ENCODE measurements around the gene BEST4. TPM values are rescaled to one million over a fixed set of nuclear protein-coding genes. Genes with fewer than 3 reads are reported as not detected.
A peak's percentile ranks its signal among the peaks of the same experiment; 100 is the strongest.

BEST4 gene
- total RNA-seq, result under 1 TPM; 0.30 to 0.32 TPM
- polyA plus RNA-seq, result 1 to 10 TPM; 1.1 to 1.8 TPM
- long read RNA-seq, donor 1, partial matches to known transcripts, result 0 of 1 reads
- long read RNA-seq, donor 1, other reads (novel, unspliced or antisense), result 1 of 1 reads
- long read RNA-seq, donor 2, partial matches to known transcripts, result 0 of 1 reads
- long read RNA-seq, donor 2, other reads (novel, unspliced or antisense), result 1 of 1 reads

DNA sequence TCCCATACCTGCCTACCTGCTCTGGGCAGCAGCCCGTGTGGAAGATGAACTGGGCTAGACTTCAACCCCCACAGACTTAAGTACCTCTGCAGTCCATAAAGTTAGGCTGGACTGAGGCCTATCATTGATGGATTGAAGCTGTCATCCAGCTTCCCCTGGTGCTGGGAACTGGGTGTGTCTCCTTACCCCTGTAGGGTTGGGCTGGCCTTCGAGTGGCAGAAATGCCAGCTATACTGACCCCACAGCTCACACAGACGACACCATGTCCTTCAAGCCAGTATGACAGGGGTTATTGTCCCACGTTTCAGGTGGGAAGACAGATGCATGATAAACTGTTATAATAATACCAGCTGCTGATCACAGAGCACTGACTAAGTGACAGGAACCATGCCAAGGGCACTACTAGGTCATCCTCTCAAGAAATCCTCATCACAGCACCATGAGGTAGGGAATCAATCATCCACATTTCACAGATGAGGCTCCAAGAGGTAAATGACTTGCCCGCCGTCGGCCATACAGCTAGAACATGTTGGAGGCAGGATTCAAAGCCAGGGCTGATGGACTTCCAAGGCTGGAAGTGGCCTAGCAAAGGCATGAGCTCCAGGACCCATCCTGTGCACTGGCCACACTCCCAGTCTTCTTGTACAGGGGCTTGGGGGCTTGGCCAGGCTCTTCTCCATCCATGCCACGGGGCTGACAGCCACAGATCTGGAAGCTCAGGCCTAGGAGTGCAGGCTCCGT, at the start of gene BEST4:
TSS of gene BEST4 (minus strand) at position 51 of the 741 bp plus-strand sequence. CDS start 465 bp downstream, outside the sequence.
- WGBS, 2 donors, result 85 to 88% methylated on average over 9 of the region's 9 CpGs
- H3K27ac ChIP-seq (ENCODE audit: low read depth in 1 of 2, low read length in 2 of 2), result no peak within 1 kb of the TSS
- H3K36me3 ChIP-seq (ENCODE audit: control insufficient read depth in 1 of 2, insufficient read depth in 2 of 2, low read length in 1 of 2), result no peaks in the 10 kb centered on the region
- intact Hi-C loops (cut with DNase I), result loop anchor here (5.0 to 10.0 kb wide), 2 partner anchors 44 to 47 kb away; no protein-coding TSS in a partner anchor
- H3K4me3 ChIP-seq (ENCODE audit: low read length in 2 of 2), result no peak within 1 kb of the TSS
- ATAC-seq (ENCODE audit: low FRiP score) (no peak), DNase-seq (peak in 1 of 2 donors; percentile 61)
- no peaks in the 10 kb centered on the region for H3K27me3 ChIP-seq (ENCODE audit: control insufficient read depth in 1 of 2, insufficient read depth in 2 of 2, low read length in 1 of 2)
- H3K4me1 ChIP-seq (ENCODE audit: control insufficient read depth in 1 of 2, insufficient read depth in 2 of 2, low read length in 2 of 2), result no peaks in the 10 kb centered on the region
- no peaks in the 10 kb centered on the region for H3K9me3 ChIP-seq (ENCODE audit: control insufficient read depth, low read length)

DNA sequence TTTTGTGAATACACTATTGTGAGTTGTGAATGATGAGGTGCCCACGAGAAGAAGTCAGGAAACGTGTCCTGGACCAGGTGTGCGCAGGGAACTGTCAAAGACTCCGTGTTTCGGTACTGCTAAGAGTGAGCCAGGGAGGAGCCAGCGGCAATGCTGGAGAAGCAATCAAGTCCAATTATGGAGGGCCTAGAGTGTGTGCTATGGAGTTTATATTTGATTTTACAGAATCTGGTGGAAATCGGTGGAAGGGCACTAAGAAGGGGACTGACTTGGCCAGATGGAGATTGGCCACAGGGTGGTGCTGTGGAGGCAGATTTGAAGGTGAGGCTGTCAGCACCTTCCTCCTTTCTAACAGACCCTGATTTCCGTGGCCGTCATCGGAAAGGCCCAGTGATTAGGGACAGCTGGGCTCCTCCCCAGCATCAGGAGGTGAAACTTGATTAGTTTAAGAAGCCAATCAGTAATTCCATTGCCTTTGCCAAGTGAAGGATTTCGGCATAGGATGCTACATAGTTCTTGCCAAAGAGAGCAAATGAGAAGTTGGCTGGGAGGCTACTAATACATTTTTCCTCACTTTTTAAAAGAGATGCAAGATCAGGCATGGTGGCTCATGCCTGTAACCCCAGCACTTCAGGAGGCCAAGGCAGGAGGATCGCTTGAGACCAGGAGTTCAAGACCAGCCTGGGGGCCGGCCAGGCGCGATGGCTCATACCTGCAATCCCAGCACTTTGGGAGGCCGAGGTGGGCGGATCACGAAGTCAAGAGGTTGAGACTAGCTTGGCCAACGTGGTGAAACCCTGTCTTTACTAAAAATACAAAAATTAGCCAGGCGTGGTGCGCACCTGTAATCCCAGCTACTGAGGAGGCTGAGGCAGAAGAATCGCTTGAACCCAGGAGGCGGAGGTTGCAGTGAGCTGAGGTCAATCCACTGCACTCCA, 48.0 kb upstream of the BEST4 start:
- no peaks in the 10 kb centered on the region for H3K4me1 ChIP-seq (ENCODE audit: control insufficient read depth in 1 of 2, insufficient read depth in 2 of 2, low read length in 2 of 2)
- H3K27me3 ChIP-seq (ENCODE audit: control insufficient read depth in 1 of 2, insufficient read depth in 2 of 2, low read length in 1 of 2), result no peaks in the 10 kb centered on the region
- H3K9me3 ChIP-seq (ENCODE audit: control insufficient read depth, low read length), result no peaks in the 10 kb centered on the region
- no peak overlapping the region for H3K4me3 ChIP-seq (ENCODE audit: low read length in 2 of 2)
- WGBS, 2 donors, result 64 to 66% methylated on average over 23 of the region's 23 CpGs
- peak; percentile 86 for ATAC-seq (ENCODE audit: low FRiP score)
- intact Hi-C loops (cut with DNase I), result loop anchor here (5.0 to 10.0 kb wide), 3 partner anchors 51 to 469 kb away; partner anchors contain the start of genes BEST4 (in 1 of the 2), HECTD3 (in 1 of the 2) and UROD (in 1 of the 2)
- H3K36me3 ChIP-seq (ENCODE audit: control insufficient read depth in 1 of 2, insufficient read depth in 2 of 2, low read length in 1 of 2), result no peaks in the 10 kb centered on the region
- no peak overlapping the region for H3K27ac ChIP-seq (ENCODE audit: low read depth in 1 of 2, low read length in 2 of 2)
- peak; percentile 93 to 96 for DNase-seq

DNA sequence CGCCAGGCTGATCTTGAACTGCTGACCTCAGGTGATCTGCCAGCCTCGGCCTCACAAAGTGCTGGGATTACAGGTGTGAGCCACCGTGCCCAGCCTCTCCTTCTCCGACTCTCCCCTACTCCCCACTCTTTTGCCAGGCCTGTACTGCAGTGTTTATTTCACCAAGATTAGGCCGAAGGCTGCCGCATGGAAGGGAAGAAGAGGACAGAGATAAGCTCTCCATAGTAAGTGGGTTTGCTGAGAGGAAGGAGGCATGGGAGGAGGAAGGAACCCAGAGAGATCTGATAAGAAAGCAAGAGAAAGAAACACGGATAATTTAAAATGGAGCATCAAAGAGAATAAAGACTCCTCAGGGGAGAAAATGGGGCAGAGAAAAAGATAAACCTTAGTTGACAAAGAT, 46.4 kb upstream of the BEST4 start:
- no peak for ATAC-seq (ENCODE audit: low FRiP score)
- no peaks in the 10 kb centered on the region for H3K36me3 ChIP-seq (ENCODE audit: control insufficient read depth in 1 of 2, insufficient read depth in 2 of 2, low read length in 1 of 2)
- WGBS, 2 donors, result 83 to 85% methylated on average over 7 of the region's 7 CpGs
- no peaks in the 10 kb centered on the region for H3K4me1 ChIP-seq (ENCODE audit: control insufficient read depth in 1 of 2, insufficient read depth in 2 of 2, low read length in 2 of 2)
- H3K4me3 ChIP-seq (ENCODE audit: low read length in 2 of 2), result no peak overlapping the region
- DNase-seq, result no peak
- intact Hi-C loops (cut with DNase I), result loop anchor here (5.0 to 10.0 kb wide), 3 partner anchors 47 to 470 kb away; partner anchors contain the start of gene BEST4 (in 2 of the 2)
- no peak overlapping the region for H3K27ac ChIP-seq (ENCODE audit: low read depth in 1 of 2, low read length in 2 of 2)
- no peaks in the 10 kb centered on the region for H3K9me3 ChIP-seq (ENCODE audit: control insufficient read depth, low read length)
- H3K27me3 ChIP-seq (ENCODE audit: control insufficient read depth in 1 of 2, insufficient read depth in 2 of 2, low read length in 1 of 2), result no peaks in the 10 kb centered on the region

DNA sequence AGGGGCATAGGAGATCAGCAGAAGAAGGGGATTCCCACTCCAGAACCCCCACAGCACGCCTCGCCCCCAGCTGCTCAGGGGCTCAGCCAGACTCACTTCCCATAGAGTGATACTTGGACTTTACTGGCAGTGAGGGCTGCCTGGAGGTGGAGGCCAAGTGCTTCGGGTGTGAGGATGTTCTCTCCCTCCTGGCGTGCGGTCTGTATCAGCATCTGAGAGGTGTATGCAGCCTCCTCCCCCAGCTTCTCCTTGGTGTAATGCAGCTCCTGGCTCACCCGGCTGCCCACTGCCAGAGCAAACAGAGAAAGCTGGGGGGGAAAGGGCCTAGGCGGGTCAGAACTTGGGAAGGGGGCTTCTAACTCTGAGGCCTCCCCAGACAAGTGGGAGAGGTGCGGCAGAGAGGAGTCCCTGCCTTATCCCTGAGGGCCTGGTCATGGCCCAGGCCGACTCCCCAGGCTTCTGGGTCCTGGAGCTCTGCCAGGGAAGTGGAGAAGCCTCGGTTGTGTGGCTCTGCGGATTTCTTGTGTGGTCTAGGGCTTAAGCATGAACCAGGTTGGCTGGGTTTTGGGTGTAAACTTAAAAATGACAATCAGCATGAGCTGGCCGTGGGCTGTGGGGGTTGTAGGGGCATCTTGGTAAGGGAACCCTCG, 44.2 kb upstream of the BEST4 start:
- ATAC-seq (ENCODE audit: low FRiP score) (no peak), DNase-seq (no peak)
- Histone ChIP-seq H3K4me1 (ENCODE audit: control insufficient read depth in 1 of 2, insufficient read depth in 2 of 2, low read length in 2 of 2) (no peaks in the 10 kb centered on the region), H3K27me3 (ENCODE audit: control insufficient read depth in 1 of 2, insufficient read depth in 2 of 2, low read length in 1 of 2) (no peaks in the 10 kb centered on the region), H3K4me3 (ENCODE audit: low read length in 2 of 2) (no peak overlapping the region), H3K9me3 (ENCODE audit: control insufficient read depth, low read length) (no peaks in the 10 kb centered on the region), H3K36me3 (ENCODE audit: control insufficient read depth in 1 of 2, insufficient read depth in 2 of 2, low read length in 1 of 2) (no peaks in the 10 kb centered on the region), H3K27ac (ENCODE audit: low read depth in 1 of 2, low read length in 2 of 2) (no peak overlapping the region)
- 74 to 76% methylated on average over 13 of the region's 13 CpGs for WGBS, 2 donors
- intact Hi-C loops (cut with DNase I), result loop anchor here (5.0 to 10.0 kb wide), 3 partner anchors 45 to 473 kb away; partner anchors contain the start of gene BEST4 (in 2 of the 2)

- peak in 1 of 2 donors; percentile 56 for DNase-seq
These were observed 43.5 kb upstream of the BEST4 start for GRCh38 chr1:44831516-44831915.

DNA sequence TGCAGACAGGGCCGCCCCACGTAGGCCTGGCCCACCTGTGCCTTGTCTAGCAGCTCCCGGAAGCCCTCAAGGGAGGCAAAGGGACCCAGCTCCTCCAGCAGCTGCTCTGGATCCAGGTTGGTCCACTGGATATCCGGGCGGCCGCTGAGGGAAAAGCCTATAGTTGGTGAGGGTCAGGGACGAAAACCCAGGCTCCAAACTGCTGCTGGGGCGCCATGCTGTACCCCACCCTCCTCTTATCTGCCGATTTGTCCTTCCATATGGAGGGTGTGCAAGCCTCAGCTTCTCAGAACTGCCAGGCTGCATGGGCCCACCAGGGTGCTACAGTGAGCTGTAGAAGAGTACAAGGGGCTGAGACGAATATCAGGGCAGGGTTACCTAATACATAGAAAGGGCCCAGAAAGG, 42.9 kb upstream of the BEST4 start:
- intact Hi-C loops (cut with DNase I), result loop anchor here (5.0 to 10.0 kb wide), 3 partner anchors 44 to 474 kb away; partner anchors contain the start of gene BEST4 (in 2 of the 2)
- no peak for ATAC-seq (ENCODE audit: low FRiP score)
- H3K4me3 ChIP-seq (ENCODE audit: low read length in 2 of 2), result no peak overlapping the region
- H3K27ac ChIP-seq (ENCODE audit: low read depth in 1 of 2, low read length in 2 of 2), result no peak overlapping the region
- H3K4me1 ChIP-seq (ENCODE audit: control insufficient read depth in 1 of 2, insufficient read depth in 2 of 2, low read length in 2 of 2), result no peaks in the 10 kb centered on the region
- DNase-seq, result no peak
- no peaks in the 10 kb centered on the region for H3K36me3 ChIP-seq (ENCODE audit: control insufficient read depth in 1 of 2, insufficient read depth in 2 of 2, low read length in 1 of 2)
- 84 to 97% methylated on average over 10 of the region's 10 CpGs for WGBS, 2 donors
- H3K9me3 ChIP-seq (ENCODE audit: control insufficient read depth, low read length), result no peaks in the 10 kb centered on the region
- no peaks in the 10 kb centered on the region for H3K27me3 ChIP-seq (ENCODE audit: control insufficient read depth in 1 of 2, insufficient read depth in 2 of 2, low read length in 1 of 2)

More at GRCh38 chr1:44831516-44831915, 43.5 kb upstream of the BEST4 start:
- H3K36me3 ChIP-seq (ENCODE audit: control insufficient read depth in 1 of 2, insufficient read depth in 2 of 2, low read length in 1 of 2), result no peaks in the 10 kb centered on the region
- H3K27me3 ChIP-seq (ENCODE audit: control insufficient read depth in 1 of 2, insufficient read depth in 2 of 2, low read length in 1 of 2), result no peaks in the 10 kb centered on the region
- no peak overlapping the region for H3K27ac ChIP-seq (ENCODE audit: low read depth in 1 of 2, low read length in 2 of 2)
- H3K4me1 ChIP-seq (ENCODE audit: control insufficient read depth in 1 of 2, insufficient read depth in 2 of 2, low read length in 2 of 2), result no peaks in the 10 kb centered on the region
- WGBS, 2 donors, result 63 to 72% methylated on average over 9 of the region's 9 CpGs
- H3K9me3 ChIP-seq (ENCODE audit: control insufficient read depth, low read length), result no peaks in the 10 kb centered on the region
- no peak for ATAC-seq (ENCODE audit: low FRiP score)
- intact Hi-C loops (cut with DNase I), result loop anchor here (5.0 to 10.0 kb wide), 3 partner anchors 44 to 473 kb away; partner anchors contain the start of gene BEST4 (in 2 of the 2)
- no peak overlapping the region for H3K4me3 ChIP-seq (ENCODE audit: low read length in 2 of 2)

DNA sequence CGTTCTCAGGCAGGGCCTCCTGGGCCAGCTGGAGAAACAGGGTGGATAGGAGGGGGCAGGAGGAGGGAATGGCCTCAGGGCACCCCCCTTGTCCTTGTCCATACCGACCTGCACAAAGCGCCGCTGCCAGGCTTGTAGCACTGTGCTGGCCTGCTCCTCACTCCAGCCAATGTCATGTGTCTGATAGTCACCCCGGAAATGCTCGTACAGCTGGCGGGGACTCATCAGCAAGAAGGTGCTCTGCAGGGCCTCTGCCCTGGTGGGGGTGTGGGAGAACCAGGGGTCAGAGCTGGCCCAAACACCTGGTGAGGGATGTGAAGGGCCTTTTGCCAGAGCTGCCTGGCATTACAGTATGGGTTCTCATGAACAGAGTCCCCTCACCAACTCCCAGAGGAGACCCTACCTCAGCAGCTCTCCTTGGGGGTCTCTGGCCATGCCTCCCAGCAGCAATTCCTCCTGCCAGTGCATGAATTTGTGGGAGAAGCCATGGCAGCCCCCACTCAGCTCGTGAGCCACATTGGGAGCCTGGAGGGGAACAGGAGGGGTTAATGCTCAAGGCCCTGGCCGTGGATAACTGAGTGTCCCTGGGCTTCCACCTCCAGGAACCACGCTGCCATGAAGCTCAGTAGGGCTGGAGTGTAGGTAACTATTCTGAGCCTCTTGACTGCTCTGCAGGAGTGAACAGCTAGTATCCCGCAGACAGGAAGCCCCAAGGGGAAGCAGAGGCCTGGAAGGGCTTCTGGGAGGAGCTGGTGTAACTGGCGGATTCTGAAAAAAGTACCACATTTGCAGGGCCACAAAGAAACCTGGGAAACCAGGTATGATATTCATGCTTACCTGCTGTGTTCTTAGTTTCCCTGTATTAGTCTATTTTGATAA, 41.8 kb upstream of the BEST4 start:
- no peaks in the 10 kb centered on the region for H3K4me1 ChIP-seq (ENCODE audit: control insufficient read depth in 1 of 2, insufficient read depth in 2 of 2, low read length in 2 of 2)
- H3K27ac ChIP-seq (ENCODE audit: low read depth in 1 of 2, low read length in 2 of 2), result no peak overlapping the region
- H3K27me3 ChIP-seq (ENCODE audit: control insufficient read depth in 1 of 2, insufficient read depth in 2 of 2, low read length in 1 of 2), result no peaks in the 10 kb centered on the region
- H3K4me3 ChIP-seq (ENCODE audit: low read length in 2 of 2), result no peak overlapping the region
- DNase-seq (peak in 1 of 2 donors; percentile 62), ATAC-seq (ENCODE audit: low FRiP score) (no peak)
- no peaks in the 10 kb centered on the region for H3K36me3 ChIP-seq (ENCODE audit: control insufficient read depth in 1 of 2, insufficient read depth in 2 of 2, low read length in 1 of 2)
- no peaks in the 10 kb centered on the region for H3K9me3 ChIP-seq (ENCODE audit: control insufficient read depth, low read length)
- intact Hi-C loops (cut with DNase I), result loop anchor here (5.0 to 10.0 kb wide), 3 partner anchors 42 to 475 kb away; partner anchors contain the start of gene BEST4 (in 2 of the 2)
- 89 to 90% methylated on average over 12 of the region's 12 CpGs for WGBS, 2 donors
